Spleen (tissue), 7 donors: Measurements from ENCODE around the gene DAPK2.

Experiments used
- POLR2A ChIP-seq, 3 donors: fragments of 450-650 bp; IDR thresholded peaks; one replicate each; pipeline ENCODE4 v1.5.1; 2017; ENCODE audit warnings: antibody characterized with exemption in 3 of 3, mild to moderate bottlenecking in 1 of 3
- TF ChIP-seq, protein P1 (sequence below), 11 experiments: fragments of 200-600 bp in 7 of 11; fragments of 450-650 bp in 4 of 11; sonication (generic) in 4 of 11; IDR thresholded peaks in 8 of 11; conservative IDR thresholded peaks in 3 of 11; 1 replicate in 7 of 11; 2 replicates in 4 of 11; pipeline versions ENCODE4 v1.4.0 to v1.8.0; 2016 to 2021; ENCODE audit warnings: antibody characterized with exemption in 11 of 11, inconsistent platforms in 4 of 11, mild to moderate bottlenecking in 1 of 11
- donor health status: DM: no; HTN: no; CAD: no; lungs with moderate emphysema.
- donor health status: DM: no; HTN: no; CAD: no.
- donor health status: DM: no; HTN: no; CAD: no.

DNA sequence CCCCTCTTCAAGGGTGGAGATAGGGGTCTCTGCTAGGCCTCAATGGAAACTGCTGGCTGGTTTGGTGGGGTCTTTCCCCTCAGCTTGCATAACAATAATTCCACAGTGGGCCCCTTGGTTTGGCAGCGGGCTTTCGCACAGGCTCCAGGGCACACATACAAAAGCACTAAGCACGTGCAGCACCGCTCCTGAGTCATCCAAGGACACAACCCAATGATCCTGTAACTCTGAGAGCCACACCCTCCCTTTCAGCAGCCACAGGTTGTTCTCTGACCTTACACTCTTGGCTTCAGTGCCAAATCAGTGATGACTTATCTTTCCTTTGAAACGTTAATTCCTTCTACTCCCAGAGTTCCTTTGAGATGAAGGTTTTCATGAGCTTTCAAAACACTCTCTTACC, 41.7 kb downstream of the DAPK2 start:
- TF ChIP-seq, protein P1, sequence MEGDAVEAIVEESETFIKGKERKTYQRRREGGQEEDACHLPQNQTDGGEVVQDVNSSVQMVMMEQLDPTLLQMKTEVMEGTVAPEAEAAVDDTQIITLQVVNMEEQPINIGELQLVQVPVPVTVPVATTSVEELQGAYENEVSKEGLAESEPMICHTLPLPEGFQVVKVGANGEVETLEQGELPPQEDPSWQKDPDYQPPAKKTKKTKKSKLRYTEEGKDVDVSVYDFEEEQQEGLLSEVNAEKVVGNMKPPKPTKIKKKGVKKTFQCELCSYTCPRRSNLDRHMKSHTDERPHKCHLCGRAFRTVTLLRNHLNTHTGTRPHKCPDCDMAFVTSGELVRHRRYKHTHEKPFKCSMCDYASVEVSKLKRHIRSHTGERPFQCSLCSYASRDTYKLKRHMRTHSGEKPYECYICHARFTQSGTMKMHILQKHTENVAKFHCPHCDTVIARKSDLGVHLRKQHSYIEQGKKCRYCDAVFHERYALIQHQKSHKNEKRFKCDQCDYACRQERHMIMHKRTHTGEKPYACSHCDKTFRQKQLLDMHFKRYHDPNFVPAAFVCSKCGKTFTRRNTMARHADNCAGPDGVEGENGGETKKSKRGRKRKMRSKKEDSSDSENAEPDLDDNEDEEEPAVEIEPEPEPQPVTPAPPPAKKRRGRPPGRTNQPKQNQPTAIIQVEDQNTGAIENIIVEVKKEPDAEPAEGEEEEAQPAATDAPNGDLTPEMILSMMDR (IDR thresholded peaks at IDR 0.05 in 8 of 11, conservative IDR thresholded peaks at IDR 0.05 in 3 of 11) = no peak
- no peak for TF ChIP-seq POLR2A (IDR thresholded peaks at IDR 0.05)
